Left lung (tissue), 10 donors: Measurements from ENCODE around the gene NXF2. TPM values are rescaled to one million over a fixed set of nuclear protein-coding genes. Genes with fewer than 3 reads are reported as not detected.

Experiments
- ATAC-seq: fragments of 200-7000 bp; cut with Tn5 transposase; one replicate; pipeline ENCODE4 v1.9.1; 2020; ENCODE audit warnings: moderate library complexity
- DNase-seq, 4 donors: peaks; one replicate each; pipeline ENCODE4 v3.0.0-alpha.2; 2013 to 2020
- H3K27ac ChIP-seq, 2 donors: fragments of 200-600 bp; sonication (generic) in 1 of 2; one replicate each; pipeline versions ENCODE4 v1.5.0 to v1.8.0; 2020 to 2021
- H3K27me3 ChIP-seq, 2 donors: fragments of 200-600 bp; sonication (generic) in 1 of 2; one replicate each; pipeline versions ENCODE4 v1.5.0 to v1.8.0; 2020 to 2021
- H3K36me3 ChIP-seq, 2 donors: fragments of 200-600 bp; sonication (generic) in 1 of 2; one replicate each; pipeline versions ENCODE4 v1.5.0 to v1.8.0; 2020 to 2021
- H3K4me1 ChIP-seq, 2 donors: fragments of 200-600 bp; one replicate each; pipeline ENCODE4 v1.8.0; 2021
- H3K4me3 ChIP-seq, 2 donors: fragments of 200-600 bp; sonication (generic) in 1 of 2; one replicate each; pipeline versions ENCODE4 v1.5.0 to v1.8.0; 2020 to 2021; ENCODE audit warnings: mild to moderate bottlenecking in 1 of 2
- H3K9me3 ChIP-seq, 2 donors: fragments of 200-600 bp; sonication (generic) in 1 of 2; one replicate each; pipeline versions ENCODE4 v1.5.0 to v1.8.0; 2020 to 2021
- intact Hi-C, 2 donors: fragments of 100-400 bp; cut with DNase I; formaldehyde crosslinking; loops; one replicate each; pipeline versions ENCODE4 v1.11.2 to v1.14.2; 2022
- polyA plus RNA-seq, 6 donors: library from polyadenylated mRNA; unstranded; fragments of 120-200 nt; gene quantifications; one replicate each; pipeline ENCODE4 v1.2.1, GENCODE V29; 2013; ENCODE audit not compliant: insufficient read length in 6 of 6
- total RNA-seq, 2 donors: library from RNA; stranded (reverse); fragmentation: NEBNext Ultra II Directional; extraction: Animal tissue kit (Norgen Biotek cat#: 25700); gene quantifications; one replicate each; pipeline ENCODE4 v1.2.1, GENCODE V29; 2021
- TF ChIP-seq, protein P1 (sequence below), 2 donors: fragments of 200-600 bp; sonication (generic) in 1 of 2; IDR thresholded peaks; one replicate each; pipeline versions ENCODE4 v1.5.0 to v1.8.0; 2021; ENCODE audit warnings: antibody characterized with exemption in 2 of 2
- donor health status: DM: no; HTN: yes; CAD: no.
- donor health status: DM: no; HTN: no; CAD: no.

NXF2 gene
- total and polyA plus RNA-seq, 8 donors, result 0.14 to 0.24 (median 0.21) TPM; not detected in 4

DNA sequence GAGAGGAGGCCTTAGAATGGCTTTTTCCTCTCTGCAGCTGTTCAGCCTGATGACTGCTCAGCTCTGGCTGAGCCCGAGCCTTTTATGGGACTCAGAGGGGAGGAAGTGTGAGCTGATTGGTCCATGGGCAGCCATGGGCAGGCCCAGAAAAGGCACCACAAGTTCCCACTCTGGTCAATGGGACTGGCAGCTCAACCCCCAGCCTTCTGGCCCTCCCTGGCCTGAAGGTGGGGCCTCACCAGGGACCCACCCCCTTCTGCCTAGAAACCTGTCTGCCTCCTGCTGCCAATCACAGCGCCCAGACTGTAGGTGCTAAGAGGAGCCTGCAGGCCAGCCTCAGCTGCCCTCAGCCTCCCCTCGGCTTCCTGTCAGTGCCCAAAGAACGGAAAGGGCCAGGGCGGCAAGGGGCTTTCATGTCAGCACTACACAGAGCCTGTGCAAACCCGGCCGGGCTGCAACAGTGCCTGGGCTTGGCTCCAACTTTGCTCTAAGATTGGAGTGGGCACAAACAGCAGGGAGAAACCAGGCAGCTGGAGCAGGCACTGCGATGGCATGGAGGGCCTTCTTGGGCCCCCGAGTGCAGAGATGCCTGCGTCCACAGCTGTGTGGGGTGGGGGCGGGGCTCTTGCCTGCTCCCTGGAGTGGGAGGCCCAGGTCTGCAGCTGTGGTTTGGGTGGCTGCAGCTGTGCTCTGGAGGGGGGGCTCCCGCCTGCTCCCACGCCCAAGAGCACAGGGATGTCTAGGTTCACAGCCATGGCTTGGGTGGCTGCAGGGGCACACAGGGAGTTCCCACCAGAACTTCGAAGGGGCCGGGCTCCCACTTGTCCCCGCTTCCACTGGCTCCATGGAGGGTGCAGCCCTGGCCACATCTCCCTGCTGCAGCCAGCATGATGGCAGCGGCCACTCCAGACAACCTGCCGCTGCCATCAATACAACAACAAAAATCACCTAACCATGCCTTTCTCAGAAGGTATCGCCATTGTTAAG lies 92.6 kb downstream of the NXF2 start:
- H3K4me1 ChIP-seq, result no peaks in the 10 kb centered on the region
- no peaks in the 10 kb centered on the region for H3K9me3 ChIP-seq
- TF ChIP-seq, protein P1, sequence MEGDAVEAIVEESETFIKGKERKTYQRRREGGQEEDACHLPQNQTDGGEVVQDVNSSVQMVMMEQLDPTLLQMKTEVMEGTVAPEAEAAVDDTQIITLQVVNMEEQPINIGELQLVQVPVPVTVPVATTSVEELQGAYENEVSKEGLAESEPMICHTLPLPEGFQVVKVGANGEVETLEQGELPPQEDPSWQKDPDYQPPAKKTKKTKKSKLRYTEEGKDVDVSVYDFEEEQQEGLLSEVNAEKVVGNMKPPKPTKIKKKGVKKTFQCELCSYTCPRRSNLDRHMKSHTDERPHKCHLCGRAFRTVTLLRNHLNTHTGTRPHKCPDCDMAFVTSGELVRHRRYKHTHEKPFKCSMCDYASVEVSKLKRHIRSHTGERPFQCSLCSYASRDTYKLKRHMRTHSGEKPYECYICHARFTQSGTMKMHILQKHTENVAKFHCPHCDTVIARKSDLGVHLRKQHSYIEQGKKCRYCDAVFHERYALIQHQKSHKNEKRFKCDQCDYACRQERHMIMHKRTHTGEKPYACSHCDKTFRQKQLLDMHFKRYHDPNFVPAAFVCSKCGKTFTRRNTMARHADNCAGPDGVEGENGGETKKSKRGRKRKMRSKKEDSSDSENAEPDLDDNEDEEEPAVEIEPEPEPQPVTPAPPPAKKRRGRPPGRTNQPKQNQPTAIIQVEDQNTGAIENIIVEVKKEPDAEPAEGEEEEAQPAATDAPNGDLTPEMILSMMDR (IDR thresholded peaks at IDR 0.05), result no peak
- intact Hi-C loops, result no loop called here
- no peak for ATAC-seq
- H3K4me3 ChIP-seq, result no peak overlapping the region
- H3K36me3 ChIP-seq, result no peaks in the 10 kb centered on the region
- DNase-seq, result no peak
- no peaks in the 10 kb centered on the region for H3K27me3 ChIP-seq
- H3K27ac ChIP-seq, result no peak overlapping the region

DNA sequence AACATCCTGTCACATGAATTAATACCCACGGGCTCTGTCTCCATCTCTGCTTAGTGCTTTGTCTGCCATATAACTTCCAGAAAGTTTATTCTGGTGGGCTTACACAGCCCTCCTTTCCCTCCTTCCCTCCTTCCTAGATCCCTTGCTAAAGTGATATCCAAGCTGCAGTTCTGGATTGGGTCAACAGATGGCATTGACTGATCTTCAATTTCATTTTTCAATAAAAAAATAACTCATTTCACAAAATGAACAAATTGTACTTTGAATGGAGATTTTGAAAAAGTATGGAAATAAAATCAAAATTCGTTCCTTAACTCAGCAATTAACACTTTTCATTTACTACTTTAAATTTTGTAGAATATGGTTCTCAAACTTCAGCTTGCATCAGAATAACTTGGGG lies 94.9 kb downstream of the NXF2 start:
- intact Hi-C loops, result no loop called here
- no peaks in the 10 kb centered on the region for H3K9me3 ChIP-seq
- no peaks in the 10 kb centered on the region for H3K4me1 ChIP-seq
- no peaks in the 10 kb centered on the region for H3K36me3 ChIP-seq
- no peak overlapping the region for H3K4me3 ChIP-seq
- H3K27ac ChIP-seq, result no peak overlapping the region
- no peak for ATAC-seq
- TF ChIP-seq, protein P1 (IDR thresholded peaks at IDR 0.05), result no peak
- DNase-seq, result no peak
- H3K27me3 ChIP-seq, result no peaks in the 10 kb centered on the region

DNA sequence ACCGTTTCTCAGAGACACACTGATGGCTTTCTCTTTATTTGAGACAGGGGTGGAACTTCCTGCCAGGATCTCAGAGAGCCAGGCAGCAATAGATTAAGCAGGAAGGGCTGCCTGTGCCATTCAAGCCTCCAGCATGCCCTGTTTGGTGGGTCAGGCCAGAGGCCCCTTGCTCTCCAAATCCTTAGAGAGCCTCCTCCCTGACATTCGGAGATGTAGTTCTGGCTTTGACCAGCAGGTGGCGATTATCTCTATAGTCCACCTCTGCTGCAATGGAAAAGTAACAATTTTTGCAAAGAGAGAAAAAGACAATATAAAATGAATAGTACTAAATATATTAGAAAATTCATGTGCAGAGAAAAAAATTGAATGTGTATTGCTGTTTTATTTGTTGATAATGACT lies 98.9 kb downstream of the NXF2 start:
- peak; percentile 67 for ATAC-seq
- DNase-seq, result peak in 3 of 4 donors; percentile 19 to 40 (median 28)
- Histone ChIP-seq H3K9me3 (no peaks in the 10 kb centered on the region), H3K36me3 (no peaks in the 10 kb centered on the region), H3K4me1 (no peaks in the 10 kb centered on the region), H3K4me3 (no peak overlapping the region), H3K27me3 (no peaks in the 10 kb centered on the region), H3K27ac (no peak overlapping the region)
- intact Hi-C loops, result no loop called here
- TF ChIP-seq, protein P1 (IDR thresholded peaks at IDR 0.05), result peak; percentile 72 to 86

Other genes starting within 250 kb of the NXF2 start
- 1 to 10 TPM; 3.3 to 4.4 TPM for gene TCEAL2, start 121.5 kb upstream of the NXF2 start, total RNA-seq
- 1 to 10 TPM; 1.1 to 3.3 (median 2.3) TPM for gene TCEAL2, start 121.5 kb upstream of the NXF2 start, polyA plus RNA-seq
- not detected for gene TCEAL6, start 104.7 kb upstream of the NXF2 start, total RNA-seq
- under 1 TPM in 1 of 6 donors, not detected in 5; 0.23 TPM for gene TCEAL6, start 104.7 kb upstream of the NXF2 start, polyA plus RNA-seq
- 1 to 10 TPM; 4.7 to 4.9 TPM for gene BEX5, start 91.2 kb upstream of the NXF2 start, total RNA-seq
- 1 to 10 TPM; 1.4 to 3.4 (median 2.4) TPM for gene BEX5, start 91.2 kb upstream of the NXF2 start, polyA plus RNA-seq
- gene TCP11X1, start 31.9 kb upstream of the NXF2 start, total RNA-seq, result not detected
- gene TCP11X1, start 31.9 kb upstream of the NXF2 start, polyA plus RNA-seq, result under 1 TPM in 1 of 6 donors, not detected in 5; 0.25 TPM
- under 1 TPM in 1 of 2 donors, not detected in 1; 0.24 TPM for gene NXF2B, start 192.8 kb downstream of the NXF2 start, total RNA-seq
- under 1 TPM in 5 of 6 donors, not detected in 1; 0.13 to 0.48 (median 0.31) TPM for gene NXF2B, start 192.8 kb downstream of the NXF2 start, polyA plus RNA-seq
- not detected for gene TCP11X2, start 224.6 kb downstream of the NXF2 start, total RNA-seq
- gene TCP11X2, start 224.6 kb downstream of the NXF2 start, polyA plus RNA-seq, result under 1 TPM in 5 of 6 donors, not detected in 1; 0.11 to 0.32 (median 0.26) TPM